Activated naive CD4-positive, alpha-beta T cell treated with anti-CD3 and anti-CD28 coated beads for 36 hours (primary cell): ENCODE data around the gene ISM1. TPM values are rescaled to one million over a fixed set of nuclear protein-coding genes. Genes with fewer than 3 reads are reported as not detected.

ENCODE experiments used
- CTCF ChIA-PET: fragments of 350-600 bp; sonication (Branson Sonifier 250); formaldehyde crosslinking; loops from one replicate; lab custom pipeline; 2021; ENCODE audit warnings: antibody characterized with exemption; lab: Charles Lee
- DNase-seq: peaks from one replicate; pipeline ENCODE4 v3.0.0-alpha.2; 2020
- H3K27ac Mint-ChIP-seq: one replicate; pipeline ENCODE4 v1.8.0; 2021; ENCODE audit warnings: mild to moderate bottlenecking, mixed read lengths
- H3K27me3 Mint-ChIP-seq: one replicate; pipeline ENCODE4 v1.8.0; 2021; ENCODE audit warnings: low read depth, mixed read lengths
- H3K36me3 Mint-ChIP-seq: one replicate; pipeline ENCODE4 v1.8.0; 2021; ENCODE audit warnings: low read depth, mixed read lengths
- H3K4me1 Mint-ChIP-seq: one replicate; pipeline ENCODE4 v1.8.0; 2021; ENCODE audit warnings: low read depth, mixed read lengths
- H3K4me3 Mint-ChIP-seq: one replicate; pipeline ENCODE4 v1.8.0; 2021; ENCODE audit warnings: mild to moderate bottlenecking, moderate library complexity, mixed read lengths
- H3K9me3 Mint-ChIP-seq: one replicate; pipeline ENCODE4 v1.8.0; 2021; ENCODE audit warnings: mixed read lengths
- intact Hi-C: fragments of 100-400 bp; cut with micrococcal nuclease; formaldehyde crosslinking; loops from one replicate; pipeline ENCODE4 v1.15.1; 2023
- total RNA-seq, 2 experiments: library from RNA; stranded (reverse); gene quantifications; one replicate each; pipeline ENCODE4 v1.2.3, GENCODE V29; 2021

The ISM1 gene
- total RNA-seq, 2 experiments from 2014 or later = 0.27 to 0.29 TPM

DNA sequence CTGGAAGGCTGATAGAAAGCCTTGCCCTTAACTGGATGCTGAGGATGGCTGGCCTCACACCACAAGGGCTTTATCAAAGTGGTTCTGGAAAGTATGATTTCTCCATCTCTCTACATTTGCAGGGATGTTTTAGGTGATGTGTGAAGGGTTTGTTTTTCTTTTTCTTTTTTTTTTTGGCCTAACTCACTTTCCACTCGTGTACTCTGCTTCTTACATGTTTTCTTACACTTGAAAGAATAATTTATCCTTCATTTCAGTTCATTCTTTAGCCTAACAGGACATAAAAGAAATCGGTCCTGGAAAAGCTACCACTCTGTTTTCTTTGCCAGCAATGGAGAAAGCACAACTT is 41.2 kb downstream of the ISM1 start:
- no peaks in the 10 kb centered on the region for H3K27me3 Mint-ChIP-seq
- H3K4me1 Mint-ChIP-seq = peaks cover 10% of the 10 kb centered on the region
- DNase-seq = no peak
- intact Hi-C loops = loop anchor here (1.0 to 10.0 kb wide), 5 partner anchors 42 to 793 kb away; no protein-coding TSS in a partner anchor
- CTCF ChIA-PET = interaction anchor here (0.6 to 3.8 kb wide), 8 partner anchors 8 to 167 kb away, joined by 3 to 45 read pairs (median 5); no protein-coding TSS in a partner anchor
- H3K27ac Mint-ChIP-seq = no peak overlapping the region
- no peaks in the 10 kb centered on the region for H3K9me3 Mint-ChIP-seq
- H3K36me3 Mint-ChIP-seq = no peaks in the 10 kb centered on the region
- H3K4me3 Mint-ChIP-seq = no peak overlapping the region

DNA sequence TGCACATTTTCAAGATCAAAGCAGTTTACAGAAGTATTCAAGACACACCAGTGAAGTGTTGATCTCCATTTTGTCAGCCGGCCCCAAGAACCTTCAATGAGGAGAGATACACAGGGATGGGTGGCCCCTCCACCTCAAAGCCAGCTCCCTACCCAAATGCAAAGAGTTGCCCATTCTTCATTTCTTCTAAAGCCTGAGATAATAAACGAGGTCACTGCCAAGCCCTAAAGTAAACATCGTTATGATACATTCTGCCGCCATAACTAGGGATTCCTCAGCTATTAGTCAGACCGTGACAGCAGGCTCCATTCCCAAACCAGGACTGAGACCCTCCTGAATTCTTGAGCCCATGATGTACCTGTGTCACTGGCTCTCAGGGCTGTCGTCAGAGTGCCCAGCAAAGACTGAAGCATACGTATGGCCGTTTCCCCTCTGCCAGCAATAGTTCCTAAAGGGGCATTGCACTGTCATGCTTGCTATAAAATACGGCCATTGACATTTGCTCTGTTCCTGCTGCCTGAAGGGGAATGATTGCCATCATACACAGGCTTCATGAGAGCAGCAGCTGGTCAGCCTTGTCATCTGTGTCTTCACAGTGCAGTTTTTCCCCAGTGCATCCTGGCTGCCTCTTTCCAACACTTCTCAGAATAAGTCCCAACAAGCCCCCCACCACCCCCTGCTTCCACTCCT is 41.7 kb downstream of the ISM1 start:
- DNase-seq = no peak
- H3K36me3 Mint-ChIP-seq = no peaks in the 10 kb centered on the region
- H3K27ac Mint-ChIP-seq = no peak overlapping the region
- no peak overlapping the region for H3K4me3 Mint-ChIP-seq
- CTCF ChIA-PET = interaction anchor here (0.6 to 3.8 kb wide), 8 partner anchors 8 to 167 kb away, joined by 3 to 45 read pairs (median 5); no protein-coding TSS in a partner anchor
- H3K27me3 Mint-ChIP-seq = no peaks in the 10 kb centered on the region
- H3K4me1 Mint-ChIP-seq = peaks cover 10% of the 10 kb centered on the region
- H3K9me3 Mint-ChIP-seq = no peaks in the 10 kb centered on the region
- intact Hi-C loops = loop anchor here (1.0 to 10.0 kb wide), 5 partner anchors 43 to 792 kb away; no protein-coding TSS in a partner anchor

DNA sequence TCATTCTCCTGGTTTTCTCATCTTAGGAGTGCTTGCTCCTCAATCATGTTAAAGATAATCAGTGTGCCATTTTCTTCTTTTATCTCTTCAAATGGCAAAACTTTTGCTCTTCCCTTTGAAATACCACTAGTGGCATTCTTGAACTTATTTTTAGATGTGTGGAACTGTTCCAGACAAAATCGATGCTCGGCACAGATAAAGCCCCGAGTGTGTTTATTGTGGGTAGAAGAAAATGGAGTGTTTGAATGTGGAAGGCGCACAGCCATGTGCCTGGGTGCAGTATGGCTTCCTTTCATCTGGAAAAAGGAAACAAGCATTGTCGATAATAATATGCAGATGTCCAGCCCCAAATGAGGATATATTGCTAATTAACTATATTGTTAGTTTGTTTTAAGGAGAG is 42.4 kb downstream of the ISM1 start:
- no peaks in the 10 kb centered on the region for H3K27me3 Mint-ChIP-seq
- peaks cover 7% of the 10 kb centered on the region for H3K4me1 Mint-ChIP-seq
- H3K27ac Mint-ChIP-seq = no peak overlapping the region
- no peaks in the 10 kb centered on the region for H3K9me3 Mint-ChIP-seq
- intact Hi-C loops = loop anchor here (2.0 to 10.0 kb wide), 3 partner anchors 283 to 791 kb away; no protein-coding TSS in a partner anchor
- no peaks in the 10 kb centered on the region for H3K36me3 Mint-ChIP-seq
- no peak overlapping the region for H3K4me3 Mint-ChIP-seq
- DNase-seq = no peak
- CTCF ChIA-PET = no interaction called here

DNA sequence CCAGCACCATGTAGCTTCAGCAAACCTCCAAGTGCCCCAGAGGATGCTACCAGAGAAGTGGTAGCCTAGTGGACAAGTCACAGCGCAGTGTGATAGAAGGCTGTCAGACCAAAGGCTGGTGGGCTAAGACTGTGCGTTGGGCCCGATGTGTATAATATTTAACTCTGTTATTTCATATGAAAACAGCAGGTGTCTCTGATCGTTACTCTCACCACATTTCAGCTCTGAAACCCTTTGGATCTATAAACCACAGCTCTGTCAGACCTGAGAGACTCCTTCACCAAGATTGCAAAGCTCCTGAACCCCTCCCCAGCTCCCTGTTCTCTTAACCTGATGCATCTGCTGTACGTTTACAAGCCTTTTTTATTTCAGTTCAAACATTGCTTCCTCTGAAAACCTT is 43.8 kb downstream of the ISM1 start:
- H3K27me3 Mint-ChIP-seq = no peaks in the 10 kb centered on the region
- CTCF ChIA-PET = interaction anchor here (1.0 to 1.4 kb wide), 3 partner anchors 38 to 281 kb away, joined by 3 to 5 read pairs (median 4); no protein-coding TSS in a partner anchor
- intact Hi-C loops = loop anchor here (10.0 kb wide), 1 partner anchor 790 kb away; no protein-coding TSS in a partner anchor
- peaks cover 7% of the 10 kb centered on the region for H3K4me1 Mint-ChIP-seq
- no peaks in the 10 kb centered on the region for H3K36me3 Mint-ChIP-seq
- no peak for DNase-seq
- H3K9me3 Mint-ChIP-seq = no peaks in the 10 kb centered on the region
- H3K27ac Mint-ChIP-seq = no peak overlapping the region
- no peak overlapping the region for H3K4me3 Mint-ChIP-seq

DNA sequence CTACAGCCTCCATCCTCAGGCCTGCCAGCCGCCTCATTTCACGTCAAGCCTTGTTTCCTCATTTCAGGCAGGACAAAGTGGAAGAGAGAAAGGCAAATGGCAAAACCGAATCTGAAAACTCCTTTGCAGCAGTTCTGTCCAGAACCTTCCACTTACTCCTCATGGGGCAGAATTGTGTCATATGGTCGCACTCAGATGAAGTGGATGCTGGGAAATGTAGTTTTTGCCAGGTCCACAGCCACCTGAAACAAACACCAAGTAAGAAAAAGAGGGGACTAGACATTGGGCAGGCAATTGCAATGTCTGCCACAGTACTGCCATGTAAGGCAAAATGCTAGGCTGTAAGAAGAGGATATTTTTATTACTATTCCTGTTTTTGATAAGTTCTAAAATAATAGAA is 44.9 kb downstream of the ISM1 start:
- H3K36me3 Mint-ChIP-seq = peaks cover 2% of the 10 kb centered on the region
- intact Hi-C loops = loop anchor here (10.0 kb wide), 1 partner anchor 789 kb away; no protein-coding TSS in a partner anchor

DNA sequence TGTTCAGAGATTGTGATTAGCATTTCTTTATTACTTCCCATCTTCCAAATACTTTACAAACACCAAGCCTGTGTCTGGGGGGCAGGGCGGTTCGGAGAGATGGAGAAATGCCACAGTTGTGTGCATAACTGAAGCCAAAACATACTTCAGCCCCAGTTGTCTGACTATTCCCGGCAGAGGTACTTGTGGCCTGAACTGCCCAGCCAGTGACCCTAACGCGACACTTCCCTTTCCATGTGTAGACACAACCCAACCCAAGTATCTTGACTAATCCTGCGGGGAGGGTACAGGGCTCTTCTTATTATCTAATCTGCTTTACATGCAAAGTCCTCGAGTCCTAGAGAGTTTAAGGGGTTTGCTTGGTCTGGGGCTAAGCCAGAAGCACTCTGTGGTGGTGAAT is 46.2 kb downstream of the ISM1 start:
- Mint-ChIP-seq H3K9me3 (no peaks in the 10 kb centered on the region), H3K4me1 (peaks cover 5% of the 10 kb centered on the region), H3K4me3 (no peak overlapping the region), H3K36me3 (peaks cover 9% of the 10 kb centered on the region), H3K27ac (no peak overlapping the region), H3K27me3 (no peaks in the 10 kb centered on the region)
- intact Hi-C loops = loop anchor here (10.0 kb wide), 1 partner anchor 788 kb away; no protein-coding TSS in a partner anchor
- CTCF ChIA-PET = no interaction called here
- no peak for DNase-seq

More for the DNA sequence above, 44.9 kb downstream of the ISM1 start:
- CTCF ChIA-PET = interaction anchor here (1.3 kb wide), 1 partner anchor 147 kb away, joined by 3 read pairs; no protein-coding TSS in a partner anchor
- H3K9me3 Mint-ChIP-seq = no peaks in the 10 kb centered on the region
- peaks cover 7% of the 10 kb centered on the region for H3K4me1 Mint-ChIP-seq
- no peaks in the 10 kb centered on the region for H3K27me3 Mint-ChIP-seq
- DNase-seq = no peak
- no peak overlapping the region for H3K4me3 Mint-ChIP-seq
- no peak overlapping the region for H3K27ac Mint-ChIP-seq

DNA sequence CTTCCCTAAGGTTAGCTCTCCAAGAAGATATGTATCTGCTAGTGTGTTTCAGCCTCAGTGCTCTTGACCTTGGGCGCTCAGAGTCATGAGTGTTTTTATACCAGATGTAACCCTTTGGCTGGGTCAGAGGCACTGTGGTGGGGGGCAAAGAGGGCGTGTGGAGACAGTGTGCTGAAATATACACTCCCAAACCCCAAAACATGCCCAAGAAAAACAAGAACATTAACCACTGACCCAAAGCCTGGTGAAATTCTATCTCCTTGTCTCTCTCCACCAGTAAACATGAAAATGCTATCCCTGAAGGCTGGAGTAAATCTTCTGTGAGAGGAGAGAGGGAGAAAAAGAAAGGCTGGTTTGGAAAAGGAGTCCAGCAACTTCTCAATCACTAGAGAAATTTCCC is 47.9 kb downstream of the ISM1 start:
- Mint-ChIP-seq H3K4me1 (no peaks in the 10 kb centered on the region), H3K9me3 (no peaks in the 10 kb centered on the region), H3K27ac (no peak overlapping the region), H3K4me3 (no peak overlapping the region), H3K36me3 (peaks cover 10% of the 10 kb centered on the region), H3K27me3 (no peaks in the 10 kb centered on the region)
- no peak for DNase-seq
- CTCF ChIA-PET = no interaction called here
- intact Hi-C loops = loop anchor here (10.0 kb wide), 1 partner anchor 786 kb away; no protein-coding TSS in a partner anchor

DNA sequence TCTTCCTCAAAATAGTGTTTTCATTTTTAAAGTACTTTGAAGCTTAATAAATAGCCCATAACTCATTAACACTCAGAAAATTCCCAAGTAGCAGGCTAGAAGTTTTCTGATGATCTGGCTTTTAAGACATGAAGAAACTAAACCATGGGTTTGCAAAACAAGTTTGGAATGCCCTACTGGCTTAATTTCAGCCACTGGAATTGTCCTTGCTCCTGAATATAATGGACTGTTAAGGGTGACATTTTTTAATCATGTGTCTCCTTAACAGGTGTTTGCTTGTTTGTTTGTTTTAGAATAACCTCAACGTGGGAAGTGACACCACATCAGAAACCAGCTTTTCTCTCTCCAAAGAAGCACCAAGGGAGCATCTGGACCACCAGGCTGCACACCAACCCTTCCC is 49.1 kb downstream of the ISM1 start:
- no peaks in the 10 kb centered on the region for H3K9me3 Mint-ChIP-seq
- no peaks in the 10 kb centered on the region for H3K4me1 Mint-ChIP-seq
- peaks cover 10% of the 10 kb centered on the region for H3K36me3 Mint-ChIP-seq
- CTCF ChIA-PET = interaction anchor here (0.6 to 1.6 kb wide), 3 partner anchors 8 to 32 kb away, joined by 3 read pairs; no protein-coding TSS in a partner anchor
- H3K4me3 Mint-ChIP-seq = no peak overlapping the region
- H3K27ac Mint-ChIP-seq = no peak overlapping the region
- no peaks in the 10 kb centered on the region for H3K27me3 Mint-ChIP-seq
- no peak for DNase-seq
- intact Hi-C loops = no loop called here

DNA sequence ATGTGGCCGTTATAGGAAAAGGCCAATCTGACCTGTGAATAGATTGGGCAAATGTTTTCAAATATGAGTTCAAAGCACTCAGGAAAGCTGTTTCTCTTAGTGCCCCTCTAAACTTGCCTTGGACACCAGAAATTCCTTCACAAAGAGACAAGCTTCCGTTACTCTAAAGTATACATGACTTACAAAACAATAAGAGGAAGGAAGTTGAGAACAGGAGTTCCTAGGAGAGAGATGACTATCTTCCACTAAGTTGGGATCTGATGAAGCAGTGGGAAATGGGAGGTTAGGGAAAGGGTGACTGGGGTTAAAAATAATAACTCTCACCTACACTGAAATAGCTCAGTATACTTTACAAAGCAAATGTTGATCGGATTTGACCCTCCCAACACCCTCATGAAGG is 50.0 kb downstream of the ISM1 start:
- Mint-ChIP-seq H3K4me1 (no peaks in the 10 kb centered on the region), H3K36me3 (peaks cover 10% of the 10 kb centered on the region), H3K9me3 (no peaks in the 10 kb centered on the region), H3K27ac (no peak overlapping the region), H3K4me3 (no peak overlapping the region), H3K27me3 (no peaks in the 10 kb centered on the region)
- intact Hi-C loops = no loop called here
- CTCF ChIA-PET = interaction anchor here (0.6 to 1.6 kb wide), 3 partner anchors 9 to 598 kb away, joined by 3 to 6 read pairs (median 3); no protein-coding TSS in a partner anchor
- DNase-seq = no peak

DNA sequence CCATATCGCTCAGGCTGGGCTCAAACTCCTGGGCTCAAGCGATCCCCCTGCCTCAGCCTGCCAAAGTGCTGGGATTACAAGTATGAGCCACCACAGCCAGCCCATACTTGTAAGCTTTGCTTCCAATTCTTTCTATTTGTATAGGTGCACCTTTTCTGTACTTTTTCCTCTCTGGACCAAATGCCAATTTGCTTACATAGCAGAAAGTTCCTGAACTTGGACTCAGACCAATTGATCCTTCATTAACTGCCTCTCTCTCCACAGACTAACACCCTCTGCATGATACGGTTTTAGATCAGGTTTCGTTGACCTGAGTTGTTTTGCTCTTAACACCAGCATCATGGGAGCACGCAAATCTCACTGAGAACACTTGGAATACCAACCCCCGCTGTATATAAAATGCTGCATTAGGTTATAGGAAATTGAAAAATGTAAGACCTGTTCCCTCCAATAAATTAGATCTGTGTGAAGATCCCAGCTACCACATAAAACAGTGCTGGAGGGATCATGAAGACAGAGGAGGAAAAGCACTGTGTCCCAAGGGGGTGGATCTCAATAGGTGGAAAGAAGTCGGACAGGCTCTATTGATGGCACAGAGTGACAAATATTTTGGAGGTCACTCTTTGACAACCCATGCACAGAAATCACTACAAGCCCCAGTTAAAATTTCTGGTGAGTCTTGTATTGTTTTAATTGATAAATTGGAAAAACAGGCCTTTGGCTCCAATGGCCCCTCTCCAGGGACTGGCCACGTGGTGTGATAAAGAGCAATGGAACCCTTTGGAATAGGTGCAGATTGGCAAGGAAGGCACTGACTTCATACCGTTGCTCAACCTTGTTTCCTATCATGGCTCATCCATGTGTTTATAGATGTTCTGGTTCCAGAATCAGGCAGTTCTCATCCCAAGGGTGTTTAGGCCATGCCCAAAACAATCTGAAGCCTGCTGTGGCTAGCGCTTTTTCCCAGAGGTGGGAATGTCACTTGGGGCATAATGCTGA is 51.2 kb downstream of the ISM1 start:
- Mint-ChIP-seq H3K27ac (no peak overlapping the region), H3K27me3 (no peaks in the 10 kb centered on the region), H3K9me3 (no peaks in the 10 kb centered on the region), H3K36me3 (peaks cover 10% of the 10 kb centered on the region), H3K4me1 (no peaks in the 10 kb centered on the region), H3K4me3 (no peak overlapping the region)
- no peak for DNase-seq
- CTCF ChIA-PET = no interaction called here
- intact Hi-C loops = no loop called here

DNA sequence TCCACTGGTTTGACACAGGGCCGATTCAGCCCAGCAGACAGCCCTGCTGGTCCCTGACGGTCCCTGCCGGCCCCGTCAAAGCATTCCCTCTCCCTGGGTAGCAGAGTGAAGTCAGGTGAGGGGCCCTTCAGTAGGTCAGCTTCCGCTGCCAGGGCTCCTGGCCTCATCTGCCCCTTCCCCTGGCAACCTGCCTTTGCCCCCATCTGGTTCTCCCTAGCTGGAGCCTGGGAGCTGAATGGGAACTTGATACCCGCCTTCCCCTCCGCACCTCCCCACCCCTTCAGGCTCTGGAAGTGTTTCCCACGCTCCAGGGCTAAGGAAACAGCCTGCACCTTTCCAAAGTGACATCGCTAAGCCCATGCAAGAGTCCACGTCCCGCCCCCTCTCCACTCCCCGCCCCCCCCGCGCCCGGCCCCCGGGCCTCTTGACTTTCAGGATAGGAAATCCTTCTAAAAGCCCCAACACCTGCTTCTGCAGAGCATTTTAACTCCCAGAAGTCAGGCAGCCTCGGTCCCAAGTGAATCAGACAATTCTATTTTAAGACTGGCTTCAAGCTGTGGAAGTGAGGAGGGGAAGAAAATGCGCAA is 53.3 kb downstream of the ISM1 start:
- no peak for DNase-seq
- Mint-ChIP-seq H3K27me3 (no peaks in the 10 kb centered on the region), H3K36me3 (peaks cover 10% of the 10 kb centered on the region), H3K9me3 (no peaks in the 10 kb centered on the region), H3K4me1 (no peaks in the 10 kb centered on the region), H3K27ac (no peak overlapping the region), H3K4me3 (no peak overlapping the region)
- CTCF ChIA-PET = no interaction called here
- intact Hi-C loops = no loop called here
